Uterus (tissue), 4 donors: ENCODE results near the gene DBNL. TPM values are rescaled to one million over a fixed set of nuclear protein-coding genes. Genes with fewer than 3 reads are reported as not detected.

Experiments used
- DNase-seq, 2 donors: peaks; one replicate each; pipeline ENCODE4 v3.0.0-alpha.2; 2019 to 2020
- H3K27ac ChIP-seq, 2 donors: fragments of 200-600 bp; sonication (generic); 1 replicate in 1 of 2; 2 replicates in 1 of 2; pipeline ENCODE4 v1.5.1; 2016 to 2018
- H3K27me3 ChIP-seq, 2 donors: fragments of 200-600 bp; sonication (generic); one replicate each; pipeline ENCODE4 v1.5.1; 2018 to 2019; ENCODE audit warnings: control low read depth in 1 of 2
- H3K36me3 ChIP-seq, 2 donors: fragments of 200-600 bp; sonication (generic); one replicate each; pipeline ENCODE4 v1.5.1; 2019; ENCODE audit warnings: control low read depth in 1 of 2
- H3K4me1 ChIP-seq, 2 donors: fragments of 200-600 bp; sonication (generic); one replicate each; pipeline ENCODE4 v1.5.1; 2018 to 2019; ENCODE audit warnings: control low read depth in 1 of 2
- H3K4me3 ChIP-seq, 2 donors: fragments of 200-600 bp; sonication (generic); 1 replicate in 1 of 2; 2 replicates in 1 of 2; pipeline ENCODE4 v1.5.1; 2018 to 2019; ENCODE audit warnings: mild to moderate bottlenecking in 1 of 2
- H3K9me3 ChIP-seq, 2 donors: fragments of 200-600 bp; sonication (generic); one replicate each; pipeline ENCODE4 v1.5.1; 2019; ENCODE audit warnings: control low read depth in 1 of 2
- CTCF ChIP-seq, 4 experiments: fragments of 200-600 bp in 2 of 4; fragments of 450-650 bp in 2 of 4; sonication (generic) in 2 of 4; IDR thresholded peaks; one replicate each; pipeline ENCODE4 v1.5.1; 2016 to 2019; ENCODE audit warnings: antibody characterized with exemption in 4 of 4, mild to moderate bottlenecking in 2 of 4, moderate library complexity in 1 of 4
- POLR2A ChIP-seq, 2 donors: fragments of 450-650 bp; IDR thresholded peaks; one replicate each; pipeline ENCODE4 v1.6.1; 2016; ENCODE audit warnings: antibody characterized with exemption in 2 of 2, mild to moderate bottlenecking in 1 of 2, moderate library complexity in 1 of 2
- intact Hi-C: fragments of 100-400 bp; cut with DNase I; formaldehyde crosslinking; loops from one replicate; pipeline ENCODE4 v1.15.1; 2023; ENCODE audit warnings: low total_unique reads
- total RNA-seq, 4 donors: library from RNA; depleted of rRNA in 3 of 4; stranded (reverse); fragments of >200 nt in 3 of 4; gene quantifications; one replicate each; pipeline versions ENCODE4 v1.1.0 to v1.2.4, GENCODE V29; 2014 to 2023
- donor health status: DM: yes; HTN: yes; CAD: no.

Gene DBNL
- total RNA-seq, 4 donors from 2014 or later: 71.5 to 113 (median 91.0) TPM

- no peaks in the 10 kb centered on the region for H3K4me1 ChIP-seq
- intact Hi-C loops: no loop called here
- H3K27me3 ChIP-seq: no peaks in the 10 kb centered on the region
- H3K4me3 ChIP-seq: no peak overlapping the region
- H3K36me3 ChIP-seq: no peaks in the 10 kb centered on the region
- no peaks in the 10 kb centered on the region for H3K9me3 ChIP-seq
- H3K27ac ChIP-seq: no peak overlapping the region
- DNase-seq: no peak
- TF ChIP-seq POLR2A (IDR thresholded peaks at IDR 0.05) (no peak), CTCF (IDR thresholded peaks at IDR 0.05) (no peak)
These were observed 35.6 kb downstream of the DBNL start for GRCh38 chr7:44080118-44080517.

GRCh38 chr7:44080686-44081265 lies 36.3 kb downstream of the DBNL start:
- intact Hi-C loops: no loop called here
- Histone ChIP-seq H3K27me3 (no peaks in the 10 kb centered on the region), H3K4me1 (no peaks in the 10 kb centered on the region), H3K36me3 (no peaks in the 10 kb centered on the region), H3K4me3 (no peak overlapping the region), H3K27ac (peak overlapping the region in 1 of 2 donors; percentile 79), H3K9me3 (no peaks in the 10 kb centered on the region)
- TF ChIP-seq CTCF (IDR thresholded peaks at IDR 0.05) (no peak), POLR2A (IDR thresholded peaks at IDR 0.05) (no peak)
- DNase-seq: no peak

GRCh38 chr7:44081266-44081748 lies 36.8 kb downstream of the DBNL start:
- Histone ChIP-seq H3K9me3 (no peaks in the 10 kb centered on the region), H3K27ac (peak overlapping the region; percentile 79 to 87), H3K4me3 (peak overlapping the region; percentile 79 to 95), H3K27me3 (no peaks in the 10 kb centered on the region), H3K36me3 (no peaks in the 10 kb centered on the region), H3K4me1 (no peaks in the 10 kb centered on the region)
- intact Hi-C loops: no loop called here
- TF ChIP-seq CTCF (IDR thresholded peaks at IDR 0.05) (no peak), POLR2A (IDR thresholded peaks at IDR 0.05) (no peak)
- DNase-seq: no peak

GRCh38 chr7:44082541-44083207 lies 38.2 kb downstream of the DBNL start:
- intact Hi-C loops: no loop called here
- Histone ChIP-seq H3K4me1 (no peaks in the 10 kb centered on the region), H3K9me3 (no peaks in the 10 kb centered on the region), H3K27ac (peak overlapping the region; percentile 84 to 92), H3K36me3 (no peaks in the 10 kb centered on the region), H3K4me3 (peak overlapping the region; percentile 79 to 95), H3K27me3 (no peaks in the 10 kb centered on the region)
- TF ChIP-seq POLR2A (IDR thresholded peaks at IDR 0.05): peak; percentile 65 to 70
- peak in 1 of 4 experiments; percentile 20 for TF ChIP-seq CTCF (IDR thresholded peaks at IDR 0.05)
- DNase-seq: peak; percentile 98 to 99

- Histone ChIP-seq H3K4me1 (peaks cover 0 to 5% of the 10 kb centered on the region in 2 donors), H3K4me3 (no peak overlapping the region), H3K27ac (peak overlapping the region; percentile 84 to 92), H3K27me3 (no peaks in the 10 kb centered on the region), H3K9me3 (no peaks in the 10 kb centered on the region), H3K36me3 (no peaks in the 10 kb centered on the region)
- intact Hi-C loops: no loop called here
- DNase-seq: no peak
- TF ChIP-seq POLR2A (IDR thresholded peaks at IDR 0.05): no peak
- no peak for TF ChIP-seq CTCF (IDR thresholded peaks at IDR 0.05)
These were observed 39.3 kb downstream of the DBNL start for GRCh38 chr7:44083796-44084195.
